Central memory CD8-positive, alpha-beta T cell (primary cell): Measurements from ENCODE around the gene PRRG3.

Experiments used
- ATAC-seq: fragments of 150-1000 bp; cut with Tn5 transposase; replicated peaks from 2 replicates; pipeline ENCODE4 v1.10.0; 2022; ENCODE audit warnings: mild to moderate bottlenecking, moderate FRiP score, moderate number of reproducible peaks; ENCODE audit not compliant: poor library complexity, severe bottlenecking; ENCODE audit errors: extremely low read depth
- DNase-seq, 2 donors: peaks; one replicate each; pipeline ENCODE4 v3.0.0; 2021; ENCODE audit warnings: low spot score in 2 of 2
- H3K27ac Mint-ChIP-seq: one replicate; pipeline ENCODE4 v1.8.0; 2022; ENCODE audit warnings: low read depth, mild to moderate bottlenecking, moderate library complexity, mixed read lengths
- H3K27me3 Mint-ChIP-seq: one replicate; pipeline ENCODE4 v1.8.0; 2022; ENCODE audit warnings: mixed read lengths
- H3K36me3 Mint-ChIP-seq: one replicate; pipeline ENCODE4 v1.8.0; 2022; ENCODE audit warnings: mild to moderate bottlenecking, moderate library complexity, mixed read lengths; ENCODE audit not compliant: insufficient read depth
- H3K4me1 Mint-ChIP-seq: one replicate; pipeline ENCODE4 v1.8.0; 2022; ENCODE audit warnings: mixed read lengths
- H3K4me3 Mint-ChIP-seq: one replicate; pipeline ENCODE4 v1.8.0; 2022; ENCODE audit warnings: mild to moderate bottlenecking, moderate library complexity, mixed read lengths
- H3K9me3 Mint-ChIP-seq: one replicate; pipeline ENCODE4 v1.8.0; 2022; ENCODE audit warnings: mixed read lengths

PRRG3 gene

DNA sequence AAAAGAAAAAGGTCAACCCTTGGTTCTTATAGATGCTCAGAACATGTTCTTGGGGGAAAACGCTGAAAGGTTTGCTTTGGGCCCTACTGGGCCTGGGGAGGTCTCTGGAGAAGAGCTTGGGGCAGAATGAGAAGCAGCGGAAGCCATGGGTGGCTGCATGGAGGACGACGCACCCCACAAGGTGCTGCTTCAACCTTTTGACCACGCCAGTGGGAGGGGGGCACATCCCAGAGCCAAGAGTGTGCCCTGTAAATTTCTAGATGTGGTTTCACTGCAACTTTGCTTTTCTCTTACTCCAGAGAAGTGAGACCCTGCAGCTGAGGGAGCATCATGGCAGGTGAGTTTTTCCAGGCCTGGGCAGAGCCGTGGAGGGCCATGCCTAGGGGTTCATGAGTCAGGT lies 3.2 kb downstream of the PRRG3 start:
- Mint-ChIP-seq H3K9me3 (no peaks in the 10 kb centered on the region), H3K27me3 (peaks cover 6% of the 10 kb centered on the region), H3K4me1 (no peaks in the 10 kb centered on the region)

GRCh38 chrX:151699746-151700145 lies 4.5 kb downstream of the PRRG3 start:
- no peak for ATAC-seq
- Mint-ChIP-seq H3K4me1 (no peaks in the 10 kb centered on the region), H3K36me3 (no peaks in the 10 kb centered on the region), H3K27me3 (no peaks in the 10 kb centered on the region), H3K27ac (no peak overlapping the region), H3K4me3 (no peak overlapping the region), H3K9me3 (no peaks in the 10 kb centered on the region)
- no peak for DNase-seq

More for the DNA sequence above, 3.2 kb downstream of the PRRG3 start:
- DNase-seq (no peak), ATAC-seq (no peak)
- no peaks in the 10 kb centered on the region for H3K36me3 Mint-ChIP-seq
- H3K4me3 Mint-ChIP-seq: no peak overlapping the region
- H3K27ac Mint-ChIP-seq: no peak overlapping the region

GRCh38 chrX:151700581-151700980 lies 5.3 kb downstream of the PRRG3 start:
- H3K27me3 Mint-ChIP-seq: no peaks in the 10 kb centered on the region
- no peaks in the 10 kb centered on the region for H3K36me3 Mint-ChIP-seq
- ATAC-seq: no peak
- no peaks in the 10 kb centered on the region for H3K9me3 Mint-ChIP-seq
- H3K27ac Mint-ChIP-seq: no peak overlapping the region
- DNase-seq: no peak
- H3K4me1 Mint-ChIP-seq: no peaks in the 10 kb centered on the region
- no peak overlapping the region for H3K4me3 Mint-ChIP-seq

- Mint-ChIP-seq H3K27me3 (no peaks in the 10 kb centered on the region), H3K4me3 (no peak overlapping the region), H3K4me1 (no peaks in the 10 kb centered on the region), H3K9me3 (no peaks in the 10 kb centered on the region), H3K27ac (no peak overlapping the region), H3K36me3 (no peaks in the 10 kb centered on the region)
- DNase-seq (no peak), ATAC-seq (no peak)
Measured at GRCh38 chrX:151701071-151701470, 5.8 kb downstream of the PRRG3 start.

- Mint-ChIP-seq H3K36me3 (no peaks in the 10 kb centered on the region), H3K4me3 (no peak overlapping the region), H3K27ac (no peak overlapping the region), H3K27me3 (no peaks in the 10 kb centered on the region), H3K9me3 (no peaks in the 10 kb centered on the region), H3K4me1 (no peaks in the 10 kb centered on the region)
- ATAC-seq: no peak
- DNase-seq: no peak
Measured at GRCh38 chrX:151701531-151701930, 6.3 kb downstream of the PRRG3 start.

- ATAC-seq (no peak), DNase-seq (no peak)
- H3K36me3 Mint-ChIP-seq: no peaks in the 10 kb centered on the region
- H3K4me3 Mint-ChIP-seq: no peak overlapping the region
- H3K9me3 Mint-ChIP-seq: no peaks in the 10 kb centered on the region
- no peaks in the 10 kb centered on the region for H3K4me1 Mint-ChIP-seq
- H3K27me3 Mint-ChIP-seq: no peaks in the 10 kb centered on the region
- no peak overlapping the region for H3K27ac Mint-ChIP-seq
Measured at GRCh38 chrX:151702026-151702714, 6.9 kb downstream of the PRRG3 start.

DNA sequence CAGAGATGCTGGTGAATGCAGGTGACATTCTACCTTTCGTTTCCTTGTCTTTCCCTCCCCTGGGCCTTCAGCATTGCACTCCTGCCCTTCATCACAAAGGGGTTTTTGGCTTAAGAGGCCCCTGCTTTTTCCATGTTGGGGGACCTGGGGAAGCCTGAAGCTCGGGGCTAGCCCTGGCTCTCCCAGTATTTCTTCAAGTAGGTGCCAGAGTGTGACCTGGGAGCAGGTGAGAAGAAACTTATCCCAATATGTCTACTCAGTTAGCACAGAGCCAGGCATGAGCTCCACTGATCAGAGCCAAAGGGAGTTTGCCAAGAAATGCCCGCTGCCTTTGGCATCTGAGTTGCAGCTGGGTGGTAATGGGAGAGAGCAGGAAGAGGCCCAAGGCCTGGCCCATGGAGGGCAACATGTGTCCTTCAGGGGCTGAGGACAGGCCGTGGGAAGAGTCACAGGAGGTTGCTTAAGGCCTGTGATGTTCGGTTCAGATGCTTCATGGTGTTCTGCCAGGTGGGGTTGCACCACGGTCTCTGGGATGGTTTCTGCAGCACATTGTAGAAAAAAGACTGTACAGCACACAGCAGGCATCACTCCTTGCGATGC lies 7.6 kb downstream of the PRRG3 start:
- no peaks in the 10 kb centered on the region for H3K9me3 Mint-ChIP-seq
- DNase-seq: no peak
- no peaks in the 10 kb centered on the region for H3K4me1 Mint-ChIP-seq

GRCh38 chrX:151703487-151703886 lies 8.2 kb downstream of the PRRG3 start:
- H3K27me3 Mint-ChIP-seq: no peaks in the 10 kb centered on the region
- H3K9me3 Mint-ChIP-seq: no peaks in the 10 kb centered on the region
- H3K4me1 Mint-ChIP-seq: no peaks in the 10 kb centered on the region
- no peak for ATAC-seq
- no peaks in the 10 kb centered on the region for H3K36me3 Mint-ChIP-seq
- no peak for DNase-seq
- no peak overlapping the region for H3K27ac Mint-ChIP-seq
- no peak overlapping the region for H3K4me3 Mint-ChIP-seq

More for the DNA sequence above, 7.6 kb downstream of the PRRG3 start:
- Mint-ChIP-seq H3K36me3 (no peaks in the 10 kb centered on the region), H3K4me3 (no peak overlapping the region), H3K27me3 (no peaks in the 10 kb centered on the region), H3K27ac (no peak overlapping the region)
- ATAC-seq: no peak

DNA sequence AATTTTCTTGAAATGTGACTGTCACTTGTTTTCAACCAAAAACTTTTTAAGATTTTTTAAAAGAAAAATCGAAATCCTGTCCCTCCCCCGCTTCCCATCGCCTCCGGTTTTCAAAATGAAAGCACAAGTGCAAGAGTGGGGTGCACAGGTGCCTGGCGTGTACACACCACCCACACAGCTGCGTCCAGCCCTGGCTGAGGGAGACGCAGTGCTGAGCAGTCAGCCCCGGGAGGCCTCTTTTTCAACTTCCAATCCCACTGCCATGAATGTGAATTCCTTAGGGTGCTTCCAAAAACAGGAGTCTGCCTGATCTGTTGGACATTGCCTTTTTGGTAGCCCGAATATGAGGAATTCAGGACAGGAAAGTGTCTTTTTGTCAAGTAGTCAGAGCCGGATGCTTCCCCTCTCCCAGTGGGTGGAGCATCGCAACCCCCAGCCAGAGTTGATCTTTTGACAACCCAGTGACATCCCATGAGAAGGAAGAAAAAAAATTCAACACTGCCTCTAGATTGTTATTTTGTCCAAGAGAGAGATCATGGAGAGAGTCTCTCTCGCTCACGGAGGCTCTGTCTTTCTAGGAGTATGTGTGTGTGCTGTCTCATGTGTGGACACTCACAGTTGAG lies 8.9 kb downstream of the PRRG3 start:
- H3K9me3 Mint-ChIP-seq: no peaks in the 10 kb centered on the region
- H3K36me3 Mint-ChIP-seq: no peaks in the 10 kb centered on the region
- H3K27me3 Mint-ChIP-seq: no peaks in the 10 kb centered on the region
- no peak for ATAC-seq
- no peak for DNase-seq
- H3K4me3 Mint-ChIP-seq: no peak overlapping the region
- H3K27ac Mint-ChIP-seq: no peak overlapping the region
- no peaks in the 10 kb centered on the region for H3K4me1 Mint-ChIP-seq

GRCh38 chrX:151708821-151709220 lies 13.6 kb downstream of the PRRG3 start:
- DNase-seq: no peak
- H3K4me3 Mint-ChIP-seq: no peak overlapping the region
- no peaks in the 10 kb centered on the region for H3K9me3 Mint-ChIP-seq
- no peak overlapping the region for H3K27ac Mint-ChIP-seq
- ATAC-seq: no peak
- no peaks in the 10 kb centered on the region for H3K27me3 Mint-ChIP-seq
- no peaks in the 10 kb centered on the region for H3K4me1 Mint-ChIP-seq
- no peaks in the 10 kb centered on the region for H3K36me3 Mint-ChIP-seq

- Mint-ChIP-seq H3K4me1 (no peaks in the 10 kb centered on the region), H3K36me3 (no peaks in the 10 kb centered on the region), H3K9me3 (no peaks in the 10 kb centered on the region), H3K4me3 (no peak overlapping the region), H3K27me3 (no peaks in the 10 kb centered on the region), H3K27ac (no peak overlapping the region)
- DNase-seq (no peak), ATAC-seq (no peak)
Measured at GRCh38 chrX:151710457-151710856, 15.2 kb downstream of the PRRG3 start.

DNA sequence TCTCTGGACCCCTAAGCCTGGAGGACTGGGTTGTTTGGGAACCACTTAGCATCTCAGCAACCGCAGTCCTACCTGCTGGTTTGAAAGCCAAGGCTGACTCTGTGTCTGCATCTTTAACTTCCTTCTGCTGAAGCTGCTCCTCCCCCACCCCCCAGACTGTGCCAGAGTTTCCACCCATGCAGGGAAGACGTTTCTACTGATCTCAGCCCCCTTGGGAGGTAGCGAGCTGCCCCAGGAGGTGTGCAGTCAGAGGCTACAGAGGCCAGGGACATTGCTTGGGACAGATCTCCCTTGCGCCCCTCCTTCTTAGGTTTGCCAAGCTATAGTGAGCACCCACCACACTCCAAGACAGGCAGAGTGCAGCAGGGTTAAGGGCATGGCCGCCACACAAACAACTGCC lies 15.9 kb downstream of the PRRG3 start:
- ATAC-seq: no peak
- Mint-ChIP-seq H3K9me3 (no peaks in the 10 kb centered on the region), H3K27me3 (peaks cover 5% of the 10 kb centered on the region), H3K36me3 (no peaks in the 10 kb centered on the region), H3K27ac (no peak overlapping the region), H3K4me1 (no peaks in the 10 kb centered on the region), H3K4me3 (no peak overlapping the region)
- no peak for DNase-seq

GRCh38 chrX:151711787-151712186 lies 16.5 kb downstream of the PRRG3 start:
- ATAC-seq (no peak), DNase-seq (no peak)
- H3K4me1 Mint-ChIP-seq: no peaks in the 10 kb centered on the region
- H3K27me3 Mint-ChIP-seq: peaks cover 11% of the 10 kb centered on the region
- H3K36me3 Mint-ChIP-seq: no peaks in the 10 kb centered on the region
- H3K27ac Mint-ChIP-seq: no peak overlapping the region
- H3K9me3 Mint-ChIP-seq: no peaks in the 10 kb centered on the region
- H3K4me3 Mint-ChIP-seq: no peak overlapping the region
